ENCODE measurements around the gene PON1.

Gene PON1

GRCh38 chr7:95321720-95322119 is 2.6 kb downstream of the PON1 start:
- in situ Hi-C loops (cut with MboI; ENCODE audit: low pct_unique_long_range_greater_than_20kb, low sequenced_read_pairs, unreplicated experiment): no loop called here
- no peak for TF ChIP-seq CTCF (IDR thresholded peaks at IDR 0.05; ENCODE audit: extremely low read depth, insufficient read depth, missing control alignments)
- no peak for DNase-seq (ENCODE audit: low spot score)

GRCh38 chr7:95320651-95321050 is 3.7 kb downstream of the PON1 start:
- no peak for DNase-seq (ENCODE audit: low spot score)
- TF ChIP-seq CTCF (IDR thresholded peaks at IDR 0.05; ENCODE audit: extremely low read depth, insufficient read depth, missing control alignments): no peak
- in situ Hi-C loops (cut with MboI; ENCODE audit: low pct_unique_long_range_greater_than_20kb, low sequenced_read_pairs, unreplicated experiment): no loop called here

- in situ Hi-C loops (cut with MboI; ENCODE audit: low pct_unique_long_range_greater_than_20kb, low sequenced_read_pairs, unreplicated experiment): no loop called here
- DNase-seq (ENCODE audit: low spot score): no peak
Observed at GRCh38 chr7:95319570-95319969, 4.8 kb downstream of the PON1 start.

GRCh38 chr7:95318501-95319100 is 5.7 kb downstream of the PON1 start:
- DNase-seq (ENCODE audit: low spot score): no peak
- no peak for TF ChIP-seq CTCF (IDR thresholded peaks at IDR 0.05; ENCODE audit: extremely low read depth, insufficient read depth, missing control alignments)
- in situ Hi-C loops (cut with MboI; ENCODE audit: low pct_unique_long_range_greater_than_20kb, low sequenced_read_pairs, unreplicated experiment): no loop called here

More at GRCh38 chr7:95319570-95319969, 4.8 kb downstream of the PON1 start:
- TF ChIP-seq CTCF (IDR thresholded peaks at IDR 0.05; ENCODE audit: extremely low read depth, insufficient read depth, missing control alignments): no peak

- TF ChIP-seq CTCF (IDR thresholded peaks at IDR 0.05; ENCODE audit: extremely low read depth, insufficient read depth, missing control alignments): no peak
- no peak for DNase-seq (ENCODE audit: low spot score)
- in situ Hi-C loops (cut with MboI; ENCODE audit: low pct_unique_long_range_greater_than_20kb, low sequenced_read_pairs, unreplicated experiment): no loop called here
Observed at GRCh38 chr7:95317966-95318365, 6.4 kb downstream of the PON1 start.

- DNase-seq (ENCODE audit: low spot score): no peak
- in situ Hi-C loops (cut with MboI; ENCODE audit: low pct_unique_long_range_greater_than_20kb, low sequenced_read_pairs, unreplicated experiment): no loop called here
- TF ChIP-seq CTCF (IDR thresholded peaks at IDR 0.05; ENCODE audit: extremely low read depth, insufficient read depth, missing control alignments): no peak
Observed at GRCh38 chr7:95317546-95317945, 6.8 kb downstream of the PON1 start.

Data from GM13977 (cell line).